H1 (cell line): ENCODE results near the gene SPECC1. TPM values are rescaled to one million over a fixed set of nuclear protein-coding genes. Genes with fewer than 3 reads are reported as not detected.

ENCODE experiments used
- BACH1 ChIP-seq: IDR thresholded peaks from 2 replicates; pipeline ENCODE4 v1.6.1; 2012; ENCODE audit warnings: low read length, improper control_type of control experiment
- CBX8 ChIP-seq: fragments of 300-800, 300-1000 bp; sonication (generic); IDR thresholded peaks from 2 replicates; pipeline ENCODE4 v1.7.1; 2016; ENCODE audit warnings: low read depth, low read length, borderline replicate concordance
- FOSL1 ChIP-seq: IDR thresholded peaks from 2 replicates; pipeline ENCODE4 v1.6.1; 2011; ENCODE audit warnings: mild to moderate bottlenecking, low read depth, low read length, moderate library complexity; ENCODE audit not compliant: insufficient read depth
- GABPA ChIP-seq: IDR thresholded peaks from 2 replicates; pipeline ENCODE4 v1.6.1; 2011; ENCODE audit warnings: mild to moderate bottlenecking, low read length, moderate library complexity, borderline replicate concordance; ENCODE audit not compliant: insufficient read depth
- GTF2F1 ChIP-seq: IDR thresholded peaks from 2 replicates; pipeline ENCODE4 v1.6.1; 2012; ENCODE audit warnings: low read depth, low read length, improper control_type of control experiment, borderline replicate concordance
- HDAC2 ChIP-seq, 2 experiments: fragments of 300-600 bp in 1 of 2; sonication (generic) in 1 of 2; IDR thresholded peaks; 2 replicates each; pipeline ENCODE4 v1.6.1; 2011 to 2012; ENCODE audit warnings: low read depth in 2 of 2, low read length in 2 of 2, mild to moderate bottlenecking in 2 of 2, moderate library complexity in 2 of 2, borderline replicate concordance in 1 of 2, inconsistent platforms in 1 of 2
- JUN ChIP-seq: IDR thresholded peaks from 2 replicates; pipeline ENCODE4 v1.6.1; 2011; ENCODE audit warnings: low read depth, mild to moderate bottlenecking, improper control_type of control experiment, low read length
- MAFK ChIP-seq: IDR thresholded peaks from 2 replicates; pipeline ENCODE4 v1.6.1; 2012; ENCODE audit warnings: low read depth, mild to moderate bottlenecking, improper control_type of control experiment, low read length
- NRF1 ChIP-seq: IDR thresholded peaks from 2 replicates; pipeline ENCODE4 v1.6.1; 2011; ENCODE audit warnings: mild to moderate bottlenecking, low read depth, low read length, improper control_type of control experiment
- PHF8 ChIP-seq: fragments of 200-600 bp; sonication (generic); conservative IDR thresholded peaks from 2 replicates; pipeline ENCODE4 v1.7.1; 2012; ENCODE audit warnings: low read depth, mild to moderate bottlenecking, inconsistent platforms, low read length, moderate library complexity
- POU5F1 ChIP-seq: IDR thresholded peaks from 2 replicates; pipeline ENCODE4 v1.6.1; 2011; ENCODE audit warnings: low read depth, mild to moderate bottlenecking, low read length, moderate library complexity
- RNF2 ChIP-seq: fragments of 200-900, 300-1000 bp; sonication (generic); IDR thresholded peaks from 2 replicates; pipeline ENCODE4 v1.7.1; 2016; ENCODE audit warnings: borderline replicate concordance, low read depth, mild to moderate bottlenecking, antibody characterized with exemption, low read length; ENCODE audit not compliant: poor library complexity, severe bottlenecking; ENCODE audit errors: missing control alignments
- SAP30 ChIP-seq: fragments of 300-600 bp; sonication (generic); IDR thresholded peaks from 2 replicates; pipeline ENCODE4 v1.7.1; 2012; ENCODE audit warnings: low read length, moderate library complexity, mild to moderate bottlenecking, inconsistent platforms; ENCODE audit not compliant: insufficient read depth, insufficient replicate concordance
- SRF ChIP-seq: IDR thresholded peaks from 2 replicates; pipeline ENCODE4 v1.6.1; 2011; ENCODE audit warnings: mild to moderate bottlenecking, low read depth, low read length, moderate library complexity
- SUZ12 ChIP-seq: fragments of 200-600 bp; sonication (generic); IDR thresholded peaks from 2 replicates; pipeline ENCODE4 v1.6.1; 2012; ENCODE audit warnings: mild to moderate bottlenecking, inconsistent platforms, low read length, moderate library complexity, mixed read lengths
- YY1 ChIP-seq: IDR thresholded peaks from 2 replicates; pipeline ENCODE4 v1.6.1; 2011; ENCODE audit warnings: low read depth, mild to moderate bottlenecking, low read length
- ZNF274 ChIP-seq: IDR thresholded peaks from 2 replicates; pipeline ENCODE4 v1.7.0; 2012; ENCODE audit warnings: low read length, borderline replicate concordance; ENCODE audit errors: extremely low read depth
- polyA plus RNA-seq, 7 experiments: library from polyadenylated mRNA; depleted of rRNA in 3 of 7; stranded (reverse) in 5 of 7; unstranded in 2 of 7; fragments of >200 nt in 5 of 7; fragments of 200-250 nt in 2 of 7; gene quantifications; 1 replicate in 5 of 7; 2 replicates in 1 of 7; 4 replicates in 1 of 7; pipeline versions ENCODE4 v1.2.1 to v1.2.3, GENCODE V29; 2011 to 2013; ENCODE audit warnings: missing spikeins in 2 of 7, mixed read lengths in 2 of 7
- total RNA-seq: library from RNA; stranded (reverse); fragmentation: NEBNext Ultra II Directional; extraction: Animal tissue kit (Norgen Biotek cat#: 25700); gene quantifications from 2 replicates; pipeline ENCODE4 v1.2.1, GENCODE V29; 2021
- TF ChIP-seq, protein P1 (sequence below): IDR thresholded peaks from 2 replicates; pipeline ENCODE4 v1.6.1; 2012; ENCODE audit warnings: inconsistent platforms
- TF ChIP-seq, protein P2 (sequence below): IDR thresholded peaks from 2 replicates; pipeline ENCODE4 v1.6.1; 2011; ENCODE audit warnings: low read depth, mild to moderate bottlenecking, low read length; ENCODE audit not compliant: insufficient read depth
- TF ChIP-seq, protein P3 (sequence below): IDR thresholded peaks from 2 replicates; pipeline ENCODE4 v1.6.1; 2011; ENCODE audit warnings: low read length, improper control_type of control experiment

Gene SPECC1
- total and polyA plus RNA-seq, 2 of the 8 experiments (the other 6 are each of a cell fraction or from before 2014, with no cell fraction given) = 35.8 to 87.9 TPM

DNA sequence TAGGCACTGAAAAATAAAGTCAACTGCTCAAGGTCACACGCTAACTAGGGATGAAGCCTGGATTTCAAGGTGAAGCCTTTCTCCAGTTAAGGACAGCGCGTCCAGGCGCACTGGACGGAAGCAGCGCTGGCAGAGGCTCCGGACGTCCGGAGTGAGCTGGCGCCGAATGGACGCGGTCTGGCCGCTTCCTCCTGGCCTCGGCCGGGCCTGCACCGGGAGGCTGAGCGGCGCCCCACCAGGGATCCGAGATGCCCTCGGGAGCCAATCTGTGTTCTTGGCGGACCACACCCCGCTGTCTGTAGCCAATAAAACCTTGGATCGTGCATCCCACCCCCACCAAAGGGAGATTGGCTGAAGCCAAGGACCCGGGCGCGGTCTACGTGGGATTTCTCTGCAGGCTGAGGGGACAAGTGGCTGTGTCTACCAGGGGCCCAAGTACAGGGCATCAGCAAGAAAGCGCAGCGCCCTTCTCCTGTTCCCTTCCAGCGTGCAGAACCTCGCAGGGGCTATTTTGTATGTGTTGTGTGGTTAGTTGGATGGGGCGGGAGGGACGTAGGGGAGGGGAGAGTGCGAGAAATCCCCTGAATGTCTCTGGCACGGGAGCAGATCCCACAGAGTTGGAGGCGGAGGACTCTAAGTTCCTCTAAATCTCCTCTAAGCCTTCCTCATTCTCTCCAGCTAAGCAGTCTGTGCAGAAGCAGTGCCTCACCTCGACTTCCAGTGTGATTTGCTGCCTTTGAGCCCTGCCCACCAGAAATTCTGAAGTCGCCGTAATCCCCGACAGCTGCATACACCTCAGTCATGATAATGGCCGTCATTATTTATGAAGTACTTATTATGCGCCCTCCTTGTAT is 29.0 kb upstream of the SPECC1 start (continued):
- TF ChIP-seq FOSL1 (no peak), JUN (no peak), PHF8 (peak; percentile 42; the same call in 1 of the 2 replicates), RNF2 (no peak), GTF2F1 (no peak), MAFK (no peak), POU5F1 (no peak), CBX8 (no peak), ZNF274 (no peak), SAP30 (no peak), HDAC2 (IDR thresholded peaks at IDR 0.05; ENCODE audit: borderline replicate concordance in 1 of 2, low read depth in 2 of 2, low read length in 2 of 2) (0 out of 4 replicates have a peak, but pooled peaks have one; percentile 28 to 38), YY1 (peak; percentile 17; the same call in 1 of the 2 replicates), SRF (no peak), SUZ12 (no peak), BACH1 (0 out of 2 replicates have a peak, but pooled peaks have one; percentile 28), GABPA (no peak), NRF1 (no peak)
- TF ChIP-seq, protein P1, sequence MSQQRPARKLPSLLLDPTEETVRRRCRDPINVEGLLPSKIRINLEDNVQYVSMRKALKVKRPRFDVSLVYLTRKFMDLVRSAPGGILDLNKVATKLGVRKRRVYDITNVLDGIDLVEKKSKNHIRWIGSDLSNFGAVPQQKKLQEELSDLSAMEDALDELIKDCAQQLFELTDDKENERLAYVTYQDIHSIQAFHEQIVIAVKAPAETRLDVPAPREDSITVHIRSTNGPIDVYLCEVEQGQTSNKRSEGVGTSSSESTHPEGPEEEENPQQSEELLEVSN = no peak
- TF ChIP-seq, protein P2, sequence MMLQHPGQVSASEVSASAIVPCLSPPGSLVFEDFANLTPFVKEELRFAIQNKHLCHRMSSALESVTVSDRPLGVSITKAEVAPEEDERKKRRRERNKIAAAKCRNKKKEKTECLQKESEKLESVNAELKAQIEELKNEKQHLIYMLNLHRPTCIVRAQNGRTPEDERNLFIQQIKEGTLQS = no peak
- TF ChIP-seq, protein P3, sequence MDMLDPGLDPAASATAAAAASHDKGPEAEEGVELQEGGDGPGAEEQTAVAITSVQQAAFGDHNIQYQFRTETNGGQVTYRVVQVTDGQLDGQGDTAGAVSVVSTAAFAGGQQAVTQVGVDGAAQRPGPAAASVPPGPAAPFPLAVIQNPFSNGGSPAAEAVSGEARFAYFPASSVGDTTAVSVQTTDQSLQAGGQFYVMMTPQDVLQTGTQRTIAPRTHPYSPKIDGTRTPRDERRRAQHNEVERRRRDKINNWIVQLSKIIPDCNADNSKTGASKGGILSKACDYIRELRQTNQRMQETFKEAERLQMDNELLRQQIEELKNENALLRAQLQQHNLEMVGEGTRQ = no peak
